Measurements from ENCODE around the gene SMARCB1. TPM values are rescaled to one million over a fixed set of nuclear protein-coding genes. Genes with fewer than 3 reads are reported as not detected.
A peak's percentile ranks its signal among the peaks of the same experiment; 100 is the strongest.

SMARCB1 gene
- total RNA-seq, 1 donor from 2014 or later: 52.0 TPM

DNA sequence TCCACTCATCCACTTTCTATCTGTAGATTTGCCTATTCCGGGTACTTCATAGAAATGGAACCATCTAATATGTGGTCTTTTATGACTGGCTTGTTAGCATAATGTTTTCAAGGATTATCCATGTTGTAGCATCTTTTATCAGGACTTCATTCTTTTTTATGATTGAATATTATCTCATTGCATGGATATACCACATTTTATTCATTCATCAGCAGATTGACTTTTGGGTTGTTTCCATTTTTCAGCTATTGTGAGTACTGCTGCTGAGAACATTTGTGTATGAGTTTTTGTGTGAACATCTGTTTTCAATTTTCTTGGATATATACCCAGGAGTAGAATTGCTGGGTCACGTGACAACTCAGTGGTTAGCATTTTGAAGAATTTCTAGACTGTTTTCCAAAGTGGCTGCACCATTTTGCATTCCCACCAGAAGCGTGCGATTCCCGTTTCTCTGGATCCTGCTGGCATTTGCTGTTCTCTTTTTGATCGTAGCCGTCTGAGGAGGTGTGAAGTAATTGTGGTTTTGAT, 43.1 kb downstream of the SMARCB1 start:
- H3K27me3 ChIP-seq (ENCODE audit: low read depth): no peaks in the 10 kb centered on the region
- H3K4me1 ChIP-seq: peaks cover 100% of the 10 kb centered on the region
- peak overlapping the region; percentile 96 for H3K27ac ChIP-seq (replicated peaks)
- H3K36me3 ChIP-seq: peaks cover 74% of the 10 kb centered on the region
- TF ChIP-seq, protein P1, sequence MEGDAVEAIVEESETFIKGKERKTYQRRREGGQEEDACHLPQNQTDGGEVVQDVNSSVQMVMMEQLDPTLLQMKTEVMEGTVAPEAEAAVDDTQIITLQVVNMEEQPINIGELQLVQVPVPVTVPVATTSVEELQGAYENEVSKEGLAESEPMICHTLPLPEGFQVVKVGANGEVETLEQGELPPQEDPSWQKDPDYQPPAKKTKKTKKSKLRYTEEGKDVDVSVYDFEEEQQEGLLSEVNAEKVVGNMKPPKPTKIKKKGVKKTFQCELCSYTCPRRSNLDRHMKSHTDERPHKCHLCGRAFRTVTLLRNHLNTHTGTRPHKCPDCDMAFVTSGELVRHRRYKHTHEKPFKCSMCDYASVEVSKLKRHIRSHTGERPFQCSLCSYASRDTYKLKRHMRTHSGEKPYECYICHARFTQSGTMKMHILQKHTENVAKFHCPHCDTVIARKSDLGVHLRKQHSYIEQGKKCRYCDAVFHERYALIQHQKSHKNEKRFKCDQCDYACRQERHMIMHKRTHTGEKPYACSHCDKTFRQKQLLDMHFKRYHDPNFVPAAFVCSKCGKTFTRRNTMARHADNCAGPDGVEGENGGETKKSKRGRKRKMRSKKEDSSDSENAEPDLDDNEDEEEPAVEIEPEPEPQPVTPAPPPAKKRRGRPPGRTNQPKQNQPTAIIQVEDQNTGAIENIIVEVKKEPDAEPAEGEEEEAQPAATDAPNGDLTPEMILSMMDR (IDR thresholded peaks at IDR 0.05; ENCODE audit: borderline replicate concordance): no peak
- DNase-seq: no peak
- no peak overlapping the region for H3K4me3 ChIP-seq
- intact Hi-C loops (cut with micrococcal nuclease): no loop called here
- H3K9me3 ChIP-seq (replicated peaks): no peaks in the 10 kb centered on the region

DNA sequence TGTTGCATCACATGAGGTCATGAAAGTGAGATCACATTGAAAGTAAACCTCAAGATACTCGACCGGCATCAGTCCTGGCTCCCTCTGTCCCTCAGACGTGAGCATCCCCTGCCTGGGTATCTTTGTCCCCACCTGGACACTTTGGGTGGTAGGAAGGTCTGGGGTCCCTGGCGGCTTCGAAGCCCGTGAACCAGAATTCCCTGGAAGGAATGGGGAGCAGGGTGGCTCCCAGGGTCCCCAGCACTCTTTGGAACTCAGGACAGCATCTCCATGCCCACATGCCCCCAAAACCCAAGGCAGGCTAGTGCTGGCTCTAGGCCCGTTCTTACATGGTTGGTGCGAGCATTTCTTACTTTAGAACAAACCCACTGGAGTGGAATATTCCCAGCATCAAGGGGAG, 44.5 kb downstream of the SMARCB1 start:
- TF ChIP-seq, protein P1 (IDR thresholded peaks at IDR 0.05; ENCODE audit: borderline replicate concordance): no peak
- intact Hi-C loops (cut with micrococcal nuclease): no loop called here
- peaks cover 69% of the 10 kb centered on the region for H3K36me3 ChIP-seq
- no peak for DNase-seq
- H3K9me3 ChIP-seq (replicated peaks): no peaks in the 10 kb centered on the region
- H3K27me3 ChIP-seq (ENCODE audit: low read depth): no peaks in the 10 kb centered on the region
- peak overlapping the region; percentile 96 for H3K27ac ChIP-seq (replicated peaks)
- H3K4me1 ChIP-seq: peaks cover 100% of the 10 kb centered on the region
- no peak overlapping the region for H3K4me3 ChIP-seq

DNA sequence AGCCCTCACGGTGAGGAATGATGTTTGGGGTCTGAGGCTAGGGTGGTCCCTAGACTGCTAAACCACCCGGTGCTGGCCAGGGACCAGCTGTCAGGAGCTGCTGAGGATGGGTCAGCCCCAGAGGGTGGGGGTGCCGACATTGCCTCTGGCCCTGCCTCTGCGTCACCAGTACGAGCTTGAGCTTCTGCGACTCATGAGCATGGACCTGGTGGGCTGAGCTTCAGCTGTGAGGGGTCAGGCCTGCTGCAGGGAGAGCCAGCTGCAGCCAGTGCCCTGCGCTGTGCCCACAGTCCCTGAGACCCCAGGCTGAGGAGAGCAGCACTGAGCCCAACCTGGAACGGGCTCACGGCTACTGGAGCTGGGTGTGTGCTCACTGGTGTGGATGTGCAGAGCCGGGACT, 45.0 kb downstream of the SMARCB1 start:
- DNase-seq: no peak
- Histone ChIP-seq H3K27ac (replicated peaks) (peak overlapping the region; percentile 96), H3K36me3 (peaks cover 66% of the 10 kb centered on the region), H3K4me3 (no peak overlapping the region), H3K4me1 (peaks cover 100% of the 10 kb centered on the region), H3K9me3 (replicated peaks) (no peaks in the 10 kb centered on the region), H3K27me3 (ENCODE audit: low read depth) (no peaks in the 10 kb centered on the region)
- intact Hi-C loops (cut with micrococcal nuclease): no loop called here
- TF ChIP-seq, protein P1 (IDR thresholded peaks at IDR 0.05; ENCODE audit: borderline replicate concordance): no peak

DNA sequence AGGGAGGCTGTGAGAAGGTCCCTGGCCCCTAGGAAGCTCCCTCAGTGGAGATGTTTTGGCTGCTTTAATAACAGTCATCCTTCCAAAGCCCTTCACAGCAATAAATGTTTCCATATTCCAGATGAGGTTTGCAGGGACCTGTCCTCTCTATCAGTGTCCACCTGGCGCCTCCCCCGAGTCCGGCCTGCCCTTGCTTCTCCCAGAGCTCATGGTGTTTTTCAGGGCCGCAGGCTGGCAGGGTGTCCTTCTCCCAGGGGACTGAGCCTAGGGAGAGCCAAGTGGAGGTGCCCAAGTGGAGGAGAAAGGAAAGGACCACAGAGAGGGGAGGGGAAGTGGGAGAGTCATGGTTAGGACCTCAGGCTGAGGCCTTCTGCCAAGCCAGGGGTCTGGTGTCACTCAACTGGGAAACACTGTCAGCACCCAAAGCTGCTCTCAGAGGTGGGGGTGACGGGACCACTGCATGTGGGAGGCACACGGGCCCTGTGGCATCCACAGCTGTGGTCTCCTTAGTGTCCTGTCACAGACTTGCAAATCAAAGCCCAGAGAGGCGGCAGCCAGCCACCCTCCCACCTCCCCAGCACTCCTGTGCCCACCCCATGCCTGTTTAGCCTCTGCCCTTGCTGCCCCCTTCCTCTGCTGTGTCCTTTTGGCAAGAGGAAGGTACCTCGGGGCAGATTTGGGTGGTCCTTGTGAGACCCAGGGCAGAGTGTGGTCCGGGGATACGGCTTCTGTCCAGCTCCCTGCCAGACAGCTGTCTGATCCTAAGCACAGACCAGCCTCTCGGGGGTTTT, 45.7 kb downstream of the SMARCB1 start:
- Histone ChIP-seq H3K4me3 (no peak overlapping the region), H3K27me3 (ENCODE audit: low read depth) (no peaks in the 10 kb centered on the region), H3K27ac (replicated peaks) (peak overlapping the region; percentile 96), H3K9me3 (replicated peaks) (no peaks in the 10 kb centered on the region), H3K4me1 (peaks cover 100% of the 10 kb centered on the region), H3K36me3 (peaks cover 60% of the 10 kb centered on the region)
- no peak for DNase-seq
- intact Hi-C loops (cut with micrococcal nuclease): no loop called here
- TF ChIP-seq, protein P1 (IDR thresholded peaks at IDR 0.05; ENCODE audit: borderline replicate concordance): no peak

DNA sequence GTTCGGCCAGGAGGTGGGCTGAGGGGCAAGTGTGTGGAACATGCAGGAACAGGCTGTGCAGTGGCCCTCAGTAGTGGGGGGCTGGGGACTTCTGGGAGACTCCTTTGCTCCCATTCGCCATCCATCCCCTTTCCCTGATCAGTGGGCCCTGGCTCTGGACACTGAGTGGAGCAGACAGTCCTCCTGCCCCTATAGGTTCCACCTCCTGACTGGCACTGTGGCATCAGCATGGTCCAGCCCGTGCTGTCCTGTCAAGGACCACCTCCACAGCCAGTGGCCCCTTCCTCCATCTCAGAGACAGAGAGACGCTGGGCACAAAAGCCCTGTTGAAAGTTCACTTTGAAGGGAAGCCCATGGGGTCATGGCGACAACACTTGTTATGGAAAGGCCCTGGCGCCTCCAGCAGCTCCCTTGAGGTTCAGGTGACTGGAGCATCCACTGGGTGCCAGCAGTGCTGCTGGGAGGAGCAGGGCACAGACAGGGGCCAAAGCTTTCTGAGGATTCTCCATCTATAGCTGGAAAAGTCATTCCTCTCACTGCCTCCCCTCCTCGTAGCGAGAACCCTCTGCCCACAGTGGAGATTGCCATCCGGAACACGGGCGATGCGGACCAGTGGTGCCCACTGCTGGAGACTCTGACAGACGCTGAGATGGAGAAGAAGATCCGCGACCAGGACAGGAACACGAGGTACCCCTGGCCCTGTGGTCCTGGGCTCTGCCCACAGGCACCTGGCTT, 46.4 kb downstream of the SMARCB1 start:
- Histone ChIP-seq H3K27me3 (ENCODE audit: low read depth) (no peaks in the 10 kb centered on the region), H3K36me3 (peaks cover 52% of the 10 kb centered on the region), H3K4me3 (no peak overlapping the region), H3K9me3 (replicated peaks) (no peaks in the 10 kb centered on the region), H3K4me1 (peaks cover 100% of the 10 kb centered on the region), H3K27ac (replicated peaks) (peak overlapping the region; percentile 96)
- intact Hi-C loops (cut with micrococcal nuclease): no loop called here
- no peak for DNase-seq
- TF ChIP-seq, protein P1 (IDR thresholded peaks at IDR 0.05; ENCODE audit: borderline replicate concordance): peak; percentile 27

Measured in left ventricle myocardium inferior (tissue), 1 donor.